GM12878 (cell line): Measurements from ENCODE around the gene VSTM2B. TPM values are rescaled to one million over a fixed set of nuclear protein-coding genes. Genes with fewer than 3 reads are reported as not detected.
A peak's percentile ranks its signal among the peaks of the same experiment; 100 is the strongest.

Experiments used
- ATAC-seq: fragments of 200-7000 bp; cut with Tn5 transposase; 3 replicates; pipeline ENCODE4 v1.9.1; 2020; ENCODE audit warnings: mild to moderate bottlenecking, moderate library complexity
- BruUV-seq: library from RNA; stranded (reverse); fragments of 400-500 nt; replicated peaks from 2 replicates; lab custom pipeline; 2021; lab: Mats Ljungman, UMichigan
- CTCF ChIA-PET: fragments of 300-600 bp; sonication (Branson Sonifier 250); formaldehyde crosslinking; extraction: SDS; loops from one replicate; lab custom pipeline; 2021; ENCODE audit warnings: inconsistent platforms; lab: Yijun Ruan, JAX
- POLR2A ChIA-PET: fragments of 350-600 bp; formaldehyde crosslinking; extraction: SDS; loops from one replicate; lab custom pipeline; 2021; ENCODE audit warnings: inconsistent platforms; lab: Charles Lee
- RAD21 ChIA-PET: fragments of 300-600 bp; sonication (Branson Sonifier 250); formaldehyde crosslinking; loops from one replicate; lab custom pipeline; 2023; ENCODE audit warnings: antibody characterized with exemption; ENCODE audit not compliant: unreplicated experiment; lab: Charles Lee
- SMC1A ChIA-PET: fragments of 300-600 bp; sonication (Branson Sonifier 250); formaldehyde crosslinking; loops from one replicate; lab custom pipeline; 2023; ENCODE audit not compliant: unreplicated experiment, uncharacterized antibody; lab: Charles Lee
- DNase-seq: peaks from one replicate; pipeline ENCODE4 v3.0.0-alpha.2; 2011; ENCODE audit warnings: low read depth, low spot score
- FAIRE-seq: peaks from 3 replicates; lab custom pipeline; 2011; peaks lifted over from hg19 to GRCh38; lab: Jason Lieb, UNC
- H2AFZ ChIP-seq: 2 replicates; pipeline ENCODE4 v1.6.0; 2011; ENCODE audit warnings: low read depth, low read length, control low read depth; ENCODE audit not compliant: control insufficient read depth
- H3K27ac ChIP-seq: 2 replicates; pipeline ENCODE4 v1.5.1; 2011; ENCODE audit warnings: control low read depth; ENCODE audit not compliant: control insufficient read depth, insufficient read depth
- H3K27me3 ChIP-seq, 2 experiments: replicated peaks in 1 of 2; 2 replicates each; pipeline versions ENCODE4 v1.6.0 to v1.6.1; 2011; ENCODE audit warnings: low read length in 1 of 2; ENCODE audit not compliant: control insufficient read depth in 2 of 2, insufficient read depth in 2 of 2
- H3K36me3 ChIP-seq, 2 experiments: 2 replicates each; pipeline ENCODE4 v1.5.1; 2011; ENCODE audit warnings: low read length in 1 of 2; ENCODE audit not compliant: control insufficient read depth in 2 of 2, insufficient read depth in 2 of 2
- H3K4me1 ChIP-seq: 2 replicates; pipeline ENCODE4 v1.6.1; 2011; ENCODE audit warnings: mild to moderate bottlenecking, low read length, moderate library complexity, mixed read lengths; ENCODE audit not compliant: control insufficient read depth, insufficient read depth
- H3K4me2 ChIP-seq: 2 replicates; pipeline ENCODE4 v1.6.0; 2011; ENCODE audit warnings: control low read depth; ENCODE audit not compliant: control insufficient read depth, insufficient read depth
- H3K4me3 ChIP-seq: fragments of 200-600 bp; sonication (generic); 2 replicates; pipeline ENCODE4 v1.5.1; 2016
- H3K79me2 ChIP-seq: 2 replicates; pipeline ENCODE4 v1.6.0; 2011; ENCODE audit warnings: low read length; ENCODE audit not compliant: control insufficient read depth, insufficient read depth
- H3K9ac ChIP-seq: 2 replicates; pipeline ENCODE4 v1.8.0; 2011; ENCODE audit warnings: low read length, control low read depth, mixed read lengths; ENCODE audit not compliant: control insufficient read depth, insufficient read depth
- H3K9me3 ChIP-seq: replicated peaks from 3 replicates; pipeline ENCODE4 v1.5.1; 2011; ENCODE audit warnings: mild to moderate bottlenecking, low read length; ENCODE audit not compliant: control insufficient read depth, insufficient read depth
- H4K20me1 ChIP-seq: 2 replicates; pipeline ENCODE4 v1.6.0; 2011; ENCODE audit not compliant: control insufficient read depth, insufficient read depth
- ESRRA ChIP-seq: IDR thresholded peaks from 2 replicates; pipeline ENCODE4 v1.6.1; 2012; ENCODE audit warnings: mild to moderate bottlenecking, low read length, improper control_type of control experiment
- MEF2A ChIP-seq: IDR thresholded peaks from 2 replicates; pipeline ENCODE4 v1.6.1; 2011; ENCODE audit warnings: low read depth, mild to moderate bottlenecking, low read length, moderate library complexity; ENCODE audit not compliant: insufficient read depth
- MYB ChIP-seq: fragments of 150-350 bp; IDR thresholded peaks from 2 replicates; pipeline ENCODE4 v1.6.1; 2014; ENCODE audit warnings: mild to moderate bottlenecking, low read depth, low read length, borderline replicate concordance
- POLR2AphosphoS5 ChIP-seq: IDR thresholded peaks from 2 replicates; pipeline ENCODE4 v1.6.1; 2011; ENCODE audit warnings: mild to moderate bottlenecking, low read length, inconsistent platforms
- RAD21 ChIP-seq: IDR thresholded peaks from 2 replicates; pipeline ENCODE4 v1.6.1; 2011; ENCODE audit warnings: mild to moderate bottlenecking, low read depth, low read length, moderate library complexity; ENCODE audit not compliant: insufficient read depth
- SMC3 ChIP-seq: IDR thresholded peaks from 2 replicates; pipeline ENCODE4 v1.6.1; 2011; ENCODE audit warnings: low read length, improper control_type of control experiment, borderline replicate concordance
- STAT1 ChIP-seq: fragments of 450-650 bp; conservative IDR thresholded peaks from 2 replicates; pipeline ENCODE4 v1.6.1; 2014; ENCODE audit warnings: antibody characterized with exemption, mild to moderate bottlenecking
- WGBS: methylation state at CpG from one replicate; pipeline ENCODE4 v1.1.6; 2016; ENCODE audit warnings: low lambda C conversion rate; ENCODE audit not compliant: insufficient replicate concordance, insufficient coverage; ENCODE audit errors: missing lambda C conversion rate; 5-methylcytosine and 5-hydroxymethylcytosine counted together
- in situ Hi-C: fragments of 300-500 bp; cut with MboI; formaldehyde crosslinking; loops from 9 replicates; pipeline ENCODE4 v1.14.3; 2018; ENCODE audit warnings: mixed read lengths
- intact Hi-C: fragments of 100-400 bp; cut with micrococcal nuclease; formaldehyde crosslinking; loops from one replicate; pipeline ENCODE4 v1.14.2; 2022; ENCODE audit not compliant: unreplicated experiment
- polyA plus RNA-seq, 11 experiments: library from polyadenylated mRNA; depleted of rRNA in 4 of 11; unstranded in 6 of 11; stranded (reverse) in 5 of 11; fragments of >200 nt; fragmentation: Nextera tagmentation in 4 of 11; fragmentation: Illumina TruSeq in 1 of 11; extraction: Ambion mirVana in 4 of 11; extraction: Trizol in 1 of 11; gene quantifications; 1 replicate in 1 of 11; 2 replicates in 10 of 11; pipeline versions ENCODE4 v1.2.1 to v1.2.3, GENCODE V29; 2011 to 2016; ENCODE audit warnings: inconsistent platforms in 2 of 11, missing spikeins in 2 of 11, low read depth in 1 of 11
- total RNA-seq, 4 experiments: library from RNA; depleted of rRNA in 3 of 4; stranded (reverse); fragments of >200 nt in 3 of 4; fragmentation: Illumina TruSeq in 1 of 4; extraction: Trizol in 1 of 4; gene quantifications; 2 replicates each; pipeline versions ENCODE4 v1.2.1 to v1.2.3, GENCODE V29; 2013 to 2021
- TF ChIP-seq, protein P1 (sequence below): fragments of 150-350 bp; IDR thresholded peaks from 2 replicates; pipeline ENCODE4 v1.6.1; 2014; ENCODE audit warnings: mild to moderate bottlenecking, low read depth, low read length
- TF ChIP-seq, protein P2 (sequence below): fragments of 450-650 bp; formaldehyde crosslinking; IDR thresholded peaks from 2 replicates; pipeline ENCODE4 v1.5.0; 2022; ENCODE audit warnings: mild to moderate bottlenecking, missing genetic modification characterization
- TF ChIP-seq, protein P3 (sequence below), 3 experiments: IDR thresholded peaks in 2 of 3; conservative IDR thresholded peaks in 1 of 3; 2 replicates each; pipeline ENCODE4 v1.5.1; 2011; ENCODE audit warnings: low read depth in 3 of 3, low read length in 3 of 3, mild to moderate bottlenecking in 3 of 3, control low read depth in 2 of 3, moderate library complexity in 2 of 3, inconsistent platforms in 1 of 3, mixed read lengths in 1 of 3; ENCODE audit not compliant: control insufficient read depth in 2 of 3, insufficient read depth in 1 of 3; ENCODE audit errors: extremely low read depth in 1 of 3
- TF ChIP-seq, protein P4 (sequence below): IDR thresholded peaks from 2 replicates; pipeline ENCODE4 v1.6.1; 2011; ENCODE audit warnings: borderline replicate concordance, low read depth, mild to moderate bottlenecking, moderate library complexity, mixed read lengths, low read length; ENCODE audit not compliant: insufficient read depth; ENCODE audit errors: extremely low read length
- TF ChIP-seq, protein P5 (sequence below): fragments of 450-650 bp; IDR thresholded peaks from 2 replicates; pipeline ENCODE4 v1.6.1; 2017; ENCODE audit warnings: low read depth, mild to moderate bottlenecking, moderate library complexity

The VSTM2B gene
- total and polyA plus RNA-seq, 10 of the 15 experiments (the other 5 are each of a cell fraction or from before 2014, with no cell fraction given) = not detected

DNA sequence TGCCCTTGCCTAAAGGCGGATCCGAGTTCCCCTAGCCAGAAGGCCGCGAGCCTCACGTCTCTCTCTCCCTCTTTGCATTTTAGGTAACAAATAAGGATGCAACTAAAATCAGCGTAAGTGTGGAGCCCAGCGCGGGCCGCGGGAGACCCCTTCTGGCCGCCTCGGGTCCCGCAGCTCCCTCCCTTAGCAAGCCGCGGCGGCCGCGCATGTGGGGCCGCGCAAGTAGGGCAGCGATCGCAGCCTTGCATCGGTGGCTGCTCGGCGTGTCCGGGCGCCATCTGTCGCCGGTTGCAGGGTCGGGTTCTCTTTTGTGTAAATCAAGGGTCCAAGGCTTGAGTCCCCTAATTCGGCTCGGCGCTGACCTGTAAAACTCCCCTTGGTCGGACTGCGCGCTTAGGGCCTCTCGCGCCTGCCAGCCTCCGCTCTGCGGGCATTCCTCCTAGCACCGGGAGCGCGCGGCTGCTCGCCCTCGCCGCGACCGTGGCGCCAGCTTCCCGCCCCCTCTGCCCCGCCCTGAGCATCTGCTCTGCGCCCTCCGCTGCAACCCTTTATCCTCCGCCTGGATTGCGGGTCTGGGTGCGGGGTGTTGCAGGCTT is 2.7 kb downstream of the VSTM2B start:
- H4K20me1 ChIP-seq = no peaks in the 10 kb centered on the region
- TF ChIP-seq, protein P1, sequence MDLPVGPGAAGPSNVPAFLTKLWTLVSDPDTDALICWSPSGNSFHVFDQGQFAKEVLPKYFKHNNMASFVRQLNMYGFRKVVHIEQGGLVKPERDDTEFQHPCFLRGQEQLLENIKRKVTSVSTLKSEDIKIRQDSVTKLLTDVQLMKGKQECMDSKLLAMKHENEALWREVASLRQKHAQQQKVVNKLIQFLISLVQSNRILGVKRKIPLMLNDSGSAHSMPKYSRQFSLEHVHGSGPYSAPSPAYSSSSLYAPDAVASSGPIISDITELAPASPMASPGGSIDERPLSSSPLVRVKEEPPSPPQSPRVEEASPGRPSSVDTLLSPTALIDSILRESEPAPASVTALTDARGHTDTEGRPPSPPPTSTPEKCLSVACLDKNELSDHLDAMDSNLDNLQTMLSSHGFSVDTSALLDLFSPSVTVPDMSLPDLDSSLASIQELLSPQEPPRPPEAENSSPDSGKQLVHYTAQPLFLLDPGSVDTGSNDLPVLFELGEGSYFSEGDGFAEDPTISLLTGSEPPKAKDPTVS = no peak
- no peak for TF ChIP-seq ESRRA
- TF ChIP-seq POLR2AphosphoS5 = no peak
- TF ChIP-seq, protein P2, sequence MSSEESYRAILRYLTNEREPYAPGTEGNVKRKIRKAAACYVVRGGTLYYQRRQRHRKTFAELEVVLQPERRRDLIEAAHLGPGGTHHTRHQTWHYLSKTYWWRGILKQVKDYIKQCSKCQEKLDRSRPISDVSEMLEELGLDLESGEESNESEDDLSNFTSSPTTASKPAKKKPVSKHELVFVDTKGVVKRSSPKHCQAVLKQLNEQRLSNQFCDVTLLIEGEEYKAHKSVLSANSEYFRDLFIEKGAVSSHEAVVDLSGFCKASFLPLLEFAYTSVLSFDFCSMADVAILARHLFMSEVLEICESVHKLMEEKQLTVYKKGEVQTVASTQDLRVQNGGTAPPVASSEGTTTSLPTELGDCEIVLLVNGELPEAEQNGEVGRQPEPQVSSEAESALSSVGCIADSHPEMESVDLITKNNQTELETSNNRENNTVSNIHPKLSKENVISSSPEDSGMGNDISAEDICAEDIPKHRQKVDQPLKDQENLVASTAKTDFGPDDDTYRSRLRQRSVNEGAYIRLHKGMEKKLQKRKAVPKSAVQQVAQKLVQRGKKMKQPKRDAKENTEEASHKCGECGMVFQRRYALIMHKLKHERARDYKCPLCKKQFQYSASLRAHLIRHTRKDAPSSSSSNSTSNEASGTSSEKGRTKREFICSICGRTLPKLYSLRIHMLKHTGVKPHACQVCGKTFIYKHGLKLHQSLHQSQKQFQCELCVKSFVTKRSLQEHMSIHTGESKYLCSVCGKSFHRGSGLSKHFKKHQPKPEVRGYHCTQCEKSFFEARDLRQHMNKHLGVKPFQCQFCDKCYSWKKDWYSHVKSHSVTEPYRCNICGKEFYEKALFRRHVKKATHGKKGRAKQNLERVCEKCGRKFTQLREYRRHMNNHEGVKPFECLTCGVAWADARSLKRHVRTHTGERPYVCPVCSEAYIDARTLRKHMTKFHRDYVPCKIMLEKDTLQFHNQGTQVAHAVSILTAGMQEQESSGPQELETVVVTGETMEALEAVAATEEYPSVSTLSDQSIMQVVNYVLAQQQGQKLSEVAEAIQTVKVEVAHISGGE (CRISPR knock-in tag) = no peak
- TF ChIP-seq MEF2A = no peak
- peak; percentile 45; the same call in 1 of the 2 replicates for TF ChIP-seq SMC3
- TF ChIP-seq, protein P3, sequence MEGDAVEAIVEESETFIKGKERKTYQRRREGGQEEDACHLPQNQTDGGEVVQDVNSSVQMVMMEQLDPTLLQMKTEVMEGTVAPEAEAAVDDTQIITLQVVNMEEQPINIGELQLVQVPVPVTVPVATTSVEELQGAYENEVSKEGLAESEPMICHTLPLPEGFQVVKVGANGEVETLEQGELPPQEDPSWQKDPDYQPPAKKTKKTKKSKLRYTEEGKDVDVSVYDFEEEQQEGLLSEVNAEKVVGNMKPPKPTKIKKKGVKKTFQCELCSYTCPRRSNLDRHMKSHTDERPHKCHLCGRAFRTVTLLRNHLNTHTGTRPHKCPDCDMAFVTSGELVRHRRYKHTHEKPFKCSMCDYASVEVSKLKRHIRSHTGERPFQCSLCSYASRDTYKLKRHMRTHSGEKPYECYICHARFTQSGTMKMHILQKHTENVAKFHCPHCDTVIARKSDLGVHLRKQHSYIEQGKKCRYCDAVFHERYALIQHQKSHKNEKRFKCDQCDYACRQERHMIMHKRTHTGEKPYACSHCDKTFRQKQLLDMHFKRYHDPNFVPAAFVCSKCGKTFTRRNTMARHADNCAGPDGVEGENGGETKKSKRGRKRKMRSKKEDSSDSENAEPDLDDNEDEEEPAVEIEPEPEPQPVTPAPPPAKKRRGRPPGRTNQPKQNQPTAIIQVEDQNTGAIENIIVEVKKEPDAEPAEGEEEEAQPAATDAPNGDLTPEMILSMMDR (IDR thresholded peaks at IDR 0.05 in 2 of 3, conservative IDR thresholded peaks at IDR 0.05 in 1 of 3; ENCODE audit: control insufficient read depth in 2 of 3, extremely low read depth in 1 of 3, insufficient read depth in 1 of 3, low read depth in 3 of 3, low read length in 3 of 3) = peak; percentile 63 to 72 (median 66); a peak in 5 of 6 replicates
- TF ChIP-seq, protein P4, sequence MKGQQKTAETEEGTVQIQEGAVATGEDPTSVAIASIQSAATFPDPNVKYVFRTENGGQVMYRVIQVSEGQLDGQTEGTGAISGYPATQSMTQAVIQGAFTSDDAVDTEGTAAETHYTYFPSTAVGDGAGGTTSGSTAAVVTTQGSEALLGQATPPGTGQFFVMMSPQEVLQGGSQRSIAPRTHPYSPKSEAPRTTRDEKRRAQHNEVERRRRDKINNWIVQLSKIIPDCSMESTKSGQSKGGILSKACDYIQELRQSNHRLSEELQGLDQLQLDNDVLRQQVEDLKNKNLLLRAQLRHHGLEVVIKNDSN = no peak
- TF ChIP-seq, protein P5, sequence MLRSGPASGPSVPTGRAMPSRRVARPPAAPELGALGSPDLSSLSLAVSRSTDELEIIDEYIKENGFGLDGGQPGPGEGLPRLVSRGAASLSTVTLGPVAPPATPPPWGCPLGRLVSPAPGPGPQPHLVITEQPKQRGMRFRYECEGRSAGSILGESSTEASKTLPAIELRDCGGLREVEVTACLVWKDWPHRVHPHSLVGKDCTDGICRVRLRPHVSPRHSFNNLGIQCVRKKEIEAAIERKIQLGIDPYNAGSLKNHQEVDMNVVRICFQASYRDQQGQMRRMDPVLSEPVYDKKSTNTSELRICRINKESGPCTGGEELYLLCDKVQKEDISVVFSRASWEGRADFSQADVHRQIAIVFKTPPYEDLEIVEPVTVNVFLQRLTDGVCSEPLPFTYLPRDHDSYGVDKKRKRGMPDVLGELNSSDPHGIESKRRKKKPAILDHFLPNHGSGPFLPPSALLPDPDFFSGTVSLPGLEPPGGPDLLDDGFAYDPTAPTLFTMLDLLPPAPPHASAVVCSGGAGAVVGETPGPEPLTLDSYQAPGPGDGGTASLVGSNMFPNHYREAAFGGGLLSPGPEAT = no peak
- TF ChIP-seq STAT1 = no peak
- no peak for TF ChIP-seq MYB
- TF ChIP-seq RAD21 = peak; percentile 51

More for the DNA sequence above, 2.7 kb downstream of the VSTM2B start:
- no peaks in the 10 kb centered on the region for H3K36me3 ChIP-seq
- no peaks in the 10 kb centered on the region for H3K4me1 ChIP-seq
- H2AFZ ChIP-seq = no peak overlapping the region
- H3K9ac ChIP-seq = no peak overlapping the region
- ChIA-PET POLR2A (no interaction called here), RAD21 (no interaction called here), CTCF (interaction anchor here (0.7 kb wide), 1 partner anchor 928 kb away, joined by 3 read pairs; no protein-coding TSS in a partner anchor), SMC1A (interaction anchor here (0.7 kb wide), 1 partner anchor 8 kb away, joined by 3 read pairs; no protein-coding TSS in a partner anchor)
- H3K9me3 ChIP-seq = no peaks in the 10 kb centered on the region
- in situ Hi-C loops = no loop called here
- under 1% methylated on average over 57 of the region's 57 CpGs for WGBS
- FAIRE-seq (no peak), DNase-seq (peak; percentile 3), ATAC-seq (peak; percentile 96)
- H3K4me3 ChIP-seq = no peak overlapping the region
- no peak overlapping the region for H3K27ac ChIP-seq
- intact Hi-C loops = loop anchor here (5.0 kb wide), 1 partner anchor 61 kb away; no protein-coding TSS in a partner anchor
- BruUV-seq = no TSS peak
- H3K4me2 ChIP-seq = peak overlapping the region; percentile 13; the same call in 1 of the 2 replicates
- H3K27me3 ChIP-seq = peaks cover 9 to 22% of the 10 kb centered on the region in 2 experiments
- H3K79me2 ChIP-seq = no peaks in the 10 kb centered on the region
